NT2/D1 (cell line): ENCODE data around the gene NCAM2.
A peak's percentile ranks its signal among the peaks of the same experiment; 100 is the strongest.

Experiments
- DNase-seq: peaks from one replicate; pipeline ENCODE4 v3.0.0-alpha.2; 2011; ENCODE audit warnings: low read depth, low spot score
- H3K27me3 ChIP-seq: 2 replicates; pipeline ENCODE4 v1.6.0; 2011; ENCODE audit warnings: mild to moderate bottlenecking; ENCODE audit not compliant: insufficient read length, insufficient read depth
- H3K36me3 ChIP-seq: 2 replicates; pipeline ENCODE4 v1.6.1; 2011; ENCODE audit warnings: mild to moderate bottlenecking, low read length, mixed read lengths; ENCODE audit not compliant: insufficient read depth, insufficient read length
- H3K4me1 ChIP-seq: 2 replicates; pipeline ENCODE4 v1.5.1; 2011; ENCODE audit not compliant: insufficient read depth, insufficient read length
- H3K4me3 ChIP-seq: 2 replicates; pipeline ENCODE4 v1.5.1; 2011; ENCODE audit warnings: low read depth; ENCODE audit not compliant: insufficient read length
- H3K9ac ChIP-seq: 2 replicates; pipeline ENCODE4 v1.6.0; 2011; ENCODE audit warnings: low read depth; ENCODE audit not compliant: insufficient read length
- H3K9me3 ChIP-seq: 2 replicates; pipeline ENCODE4 v1.5.1; 2011; ENCODE audit warnings: mild to moderate bottlenecking, low read length; ENCODE audit not compliant: insufficient read depth
- SUZ12 ChIP-seq: IDR thresholded peaks from 2 replicates; pipeline ENCODE4 v1.6.1; 2011; ENCODE audit not compliant: insufficient read length, insufficient read depth; ENCODE audit errors: extremely low read depth
- YY1 ChIP-seq: IDR thresholded peaks from 2 replicates; pipeline ENCODE4 v1.6.1; 2011; ENCODE audit not compliant: insufficient read length, insufficient read depth
- ZNF274 ChIP-seq: IDR thresholded peaks from 2 replicates; pipeline ENCODE4 v1.6.1; 2011; ENCODE audit warnings: mild to moderate bottlenecking, low read depth, low read length

NCAM2 gene

DNA sequence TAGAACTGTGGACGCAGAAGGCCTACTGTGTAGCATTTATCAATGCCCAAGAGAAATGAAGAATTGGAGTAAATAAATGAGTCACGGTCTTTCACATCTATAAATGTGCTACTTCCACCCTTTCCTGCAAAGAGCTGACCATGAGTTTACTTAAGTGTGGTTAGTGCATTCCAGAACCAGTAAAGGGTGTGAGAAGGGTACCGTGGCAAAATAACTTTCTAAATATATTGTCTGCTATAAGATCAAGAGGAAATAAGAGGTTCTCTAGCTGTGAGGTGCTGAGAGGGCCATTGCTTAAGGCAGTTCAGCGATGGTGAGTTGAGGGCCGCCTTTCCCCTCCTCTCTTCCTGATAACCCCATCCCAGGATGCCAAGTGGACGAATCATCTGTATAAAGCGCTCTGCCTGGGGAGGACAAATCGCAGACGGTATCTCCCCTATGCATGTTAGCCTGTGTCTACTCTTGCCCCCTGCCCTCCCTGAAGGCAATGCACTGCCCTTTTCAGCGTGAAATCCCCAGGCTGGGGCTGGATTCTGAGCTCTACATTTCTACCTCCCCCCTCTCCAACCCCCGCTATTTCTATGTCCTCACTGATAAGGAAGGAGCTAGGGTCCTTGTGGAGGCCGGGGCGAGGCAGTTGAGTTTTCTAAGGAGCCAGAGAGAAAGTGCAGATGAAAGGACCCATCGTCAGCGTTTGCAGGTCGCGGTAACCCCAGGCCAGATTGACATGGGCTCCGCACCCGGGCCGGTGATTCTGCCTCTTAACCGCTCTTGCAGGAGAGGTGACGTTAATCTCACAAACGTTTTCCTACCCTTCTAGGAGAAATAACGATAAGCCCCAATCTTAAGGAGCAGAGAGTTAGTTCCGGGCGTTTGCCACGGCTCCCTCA lies 1.5 kb upstream of the NCAM2 start:
- Histone ChIP-seq H3K9me3 (no peaks in the 10 kb centered on the region), H3K9ac (peak overlapping the region; percentile 68), H3K27me3 (peaks cover 34% of the 10 kb centered on the region), H3K4me3 (peak overlapping the region; percentile 57), H3K4me1 (no peaks in the 10 kb centered on the region), H3K36me3 (no peaks in the 10 kb centered on the region)
- TF ChIP-seq YY1, result no peak
- TF ChIP-seq ZNF274, result no peak
- TF ChIP-seq SUZ12, result peak; percentile 44
- DNase-seq, result no peak

DNA sequence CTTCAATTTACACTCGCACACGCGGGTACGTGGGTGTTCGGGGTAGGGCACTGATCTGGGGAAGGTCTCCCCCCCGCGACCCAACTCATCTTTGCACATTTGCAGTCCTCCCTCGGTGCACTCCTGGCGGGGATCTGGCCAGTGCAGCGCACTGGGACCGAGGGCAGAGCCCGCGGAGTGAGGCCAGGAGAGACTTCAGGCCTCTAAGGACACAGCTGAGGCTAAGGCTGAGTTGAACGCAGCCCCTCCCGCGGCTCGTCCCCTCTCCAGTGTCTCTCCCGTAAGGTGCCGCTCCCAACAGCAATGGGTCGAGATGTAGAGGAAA lies 936 bp upstream of the NCAM2 start:
- no peaks in the 10 kb centered on the region for H3K36me3 ChIP-seq
- DNase-seq, result no peak
- peak overlapping the region; percentile 68 for H3K9ac ChIP-seq
- H3K9me3 ChIP-seq, result no peaks in the 10 kb centered on the region
- H3K4me3 ChIP-seq, result peak overlapping the region; percentile 57
- H3K27me3 ChIP-seq, result peaks cover 34% of the 10 kb centered on the region
- TF ChIP-seq ZNF274 (no peak), YY1 (no peak)
- no peaks in the 10 kb centered on the region for H3K4me1 ChIP-seq

DNA sequence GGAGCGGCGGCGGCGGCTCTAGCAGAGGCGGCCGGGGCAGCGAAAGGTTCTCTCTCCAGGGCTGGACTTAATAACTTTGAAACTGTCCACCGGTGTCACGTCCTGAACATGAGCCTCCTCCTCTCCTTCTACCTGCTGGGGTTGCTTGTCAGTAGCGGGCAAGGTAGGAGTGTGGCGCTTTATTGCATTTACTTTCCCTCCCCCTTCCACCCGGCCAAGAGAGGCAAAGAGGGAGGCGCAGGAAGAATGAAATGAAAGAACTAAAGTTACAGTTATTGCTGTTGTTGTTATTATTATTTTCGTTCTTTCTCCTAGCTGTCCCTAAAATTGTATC lies 214 bp downstream of the NCAM2 start:
- peak overlapping the region; percentile 65 for H3K4me3 ChIP-seq
- H3K9ac ChIP-seq, result peak overlapping the region; percentile 68

DNA sequence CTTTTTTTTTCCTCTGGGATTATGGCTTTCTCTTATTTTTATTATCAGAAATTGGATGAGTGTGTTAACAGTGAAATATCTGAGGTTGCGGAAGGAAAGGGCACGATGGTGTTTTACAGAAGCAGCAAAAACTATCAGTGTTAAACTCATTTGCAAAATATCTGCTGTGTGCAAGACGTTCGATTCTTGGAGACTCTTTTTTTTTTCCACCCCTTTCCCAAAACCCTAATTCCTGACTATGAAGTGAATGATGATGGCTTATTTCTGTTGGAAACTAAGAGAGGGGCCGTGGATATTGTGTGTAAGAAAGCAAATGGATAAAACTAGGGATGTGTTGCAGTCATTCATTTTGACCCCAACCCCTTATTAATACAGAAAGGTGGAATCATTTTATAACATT lies 677 bp downstream of the NCAM2 start:
- Histone ChIP-seq H3K36me3 (no peaks in the 10 kb centered on the region), H3K4me1 (no peaks in the 10 kb centered on the region), H3K9me3 (no peaks in the 10 kb centered on the region), H3K9ac (no peak overlapping the region), H3K4me3 (peak overlapping the region; percentile 65), H3K27me3 (peaks cover 34% of the 10 kb centered on the region)
- no peak for DNase-seq
- TF ChIP-seq SUZ12, result no peak
- TF ChIP-seq ZNF274, result no peak
- no peak for TF ChIP-seq YY1

More for the DNA sequence above, 214 bp downstream of the NCAM2 start:
- no peaks in the 10 kb centered on the region for H3K9me3 ChIP-seq
- TF ChIP-seq SUZ12 (no peak), ZNF274 (no peak), YY1 (no peak)
- no peaks in the 10 kb centered on the region for H3K36me3 ChIP-seq
- H3K27me3 ChIP-seq, result peaks cover 34% of the 10 kb centered on the region
- DNase-seq, result no peak
- no peaks in the 10 kb centered on the region for H3K4me1 ChIP-seq

DNA sequence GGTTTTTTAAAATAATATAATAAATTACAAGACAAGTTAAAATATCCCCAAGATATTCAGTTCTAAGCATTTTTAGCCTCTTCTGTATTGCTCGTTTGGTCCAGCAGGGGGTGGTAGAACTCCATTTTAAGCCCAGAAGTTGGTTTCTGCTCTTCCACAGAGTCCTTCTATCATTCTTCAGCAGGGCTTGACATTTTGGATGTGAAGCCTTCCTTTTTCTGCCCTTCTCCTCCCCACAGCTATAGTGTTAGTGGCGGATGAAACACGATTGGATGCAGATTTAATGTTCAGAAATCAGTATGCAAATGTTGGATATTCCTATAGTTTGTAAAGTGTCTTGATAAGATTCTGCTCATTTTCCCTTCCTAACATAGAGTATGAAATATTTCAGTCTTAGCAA lies 1.4 kb downstream of the NCAM2 start:
- H3K4me1 ChIP-seq, result no peaks in the 10 kb centered on the region
- H3K27me3 ChIP-seq, result peaks cover 34% of the 10 kb centered on the region
- no peak overlapping the region for H3K4me3 ChIP-seq
- DNase-seq, result no peak
- TF ChIP-seq YY1 (no peak), SUZ12 (no peak), ZNF274 (no peak)
- H3K36me3 ChIP-seq, result no peaks in the 10 kb centered on the region
- no peak overlapping the region for H3K9ac ChIP-seq
- no peaks in the 10 kb centered on the region for H3K9me3 ChIP-seq

DNA sequence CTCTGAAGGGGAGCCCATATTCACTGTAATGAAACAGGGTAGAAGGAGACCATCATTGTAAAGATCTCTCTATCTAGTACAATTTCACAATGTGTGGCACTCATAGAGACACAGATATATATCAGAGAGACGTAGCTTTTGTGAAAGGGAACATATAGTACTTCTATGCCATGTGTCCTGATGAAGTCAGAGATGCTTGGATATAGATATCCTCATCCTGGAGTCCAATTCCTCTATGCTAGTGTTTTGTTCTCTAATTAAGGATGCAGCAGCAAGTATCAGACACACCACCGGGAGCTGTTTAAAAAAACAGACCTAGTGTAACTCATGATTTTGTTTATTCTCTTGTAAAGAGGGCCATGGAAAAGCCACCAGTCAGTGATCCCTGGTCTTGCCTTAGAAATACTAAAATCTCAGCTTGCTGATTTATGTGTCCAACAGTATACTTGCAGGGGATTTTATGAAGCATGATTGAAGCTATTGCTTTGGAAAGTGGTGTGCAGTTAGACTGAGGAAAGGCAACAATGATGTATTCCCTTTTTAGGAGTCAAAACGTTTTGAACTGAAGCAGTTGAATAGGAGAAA lies 2.5 kb downstream of the NCAM2 start:
- no peak for DNase-seq
- Histone ChIP-seq H3K27me3 (peaks cover 34% of the 10 kb centered on the region), H3K9ac (no peak overlapping the region), H3K36me3 (no peaks in the 10 kb centered on the region), H3K4me1 (no peaks in the 10 kb centered on the region), H3K9me3 (no peaks in the 10 kb centered on the region), H3K4me3 (no peak overlapping the region)
- TF ChIP-seq YY1 (no peak), SUZ12 (no peak), ZNF274 (no peak)

DNA sequence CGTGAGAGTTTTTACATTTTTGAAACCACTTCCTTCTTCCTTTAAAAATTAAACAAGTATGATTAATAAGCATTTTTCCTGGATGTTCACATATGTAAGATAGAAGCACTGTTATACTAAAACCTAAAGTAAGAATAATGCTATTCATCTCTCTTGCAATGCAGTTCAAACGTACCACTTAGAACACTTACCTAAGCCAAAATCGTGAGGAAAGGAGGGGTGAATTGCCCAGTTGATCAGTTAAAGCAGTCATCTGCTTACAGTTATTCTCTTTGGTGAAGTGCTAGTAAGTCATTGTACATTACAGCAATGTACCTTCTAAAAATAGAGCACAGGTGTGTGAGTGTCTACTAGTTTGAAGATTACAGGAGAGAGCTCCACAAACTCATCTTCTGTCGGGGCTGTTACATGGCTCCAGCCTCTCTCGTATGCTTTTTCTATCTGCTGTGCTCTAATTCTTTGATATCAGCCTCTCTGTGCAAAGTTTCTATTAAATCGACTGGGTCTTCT lies 3.4 kb downstream of the NCAM2 start:
- TF ChIP-seq YY1, result no peak
- no peak for TF ChIP-seq SUZ12
- TF ChIP-seq ZNF274, result no peak
- H3K27me3 ChIP-seq, result peaks cover 25% of the 10 kb centered on the region
- H3K4me1 ChIP-seq, result no peaks in the 10 kb centered on the region
- H3K9me3 ChIP-seq, result no peaks in the 10 kb centered on the region
- no peak overlapping the region for H3K9ac ChIP-seq
- no peaks in the 10 kb centered on the region for H3K36me3 ChIP-seq
- H3K4me3 ChIP-seq, result no peak overlapping the region
- no peak for DNase-seq

DNA sequence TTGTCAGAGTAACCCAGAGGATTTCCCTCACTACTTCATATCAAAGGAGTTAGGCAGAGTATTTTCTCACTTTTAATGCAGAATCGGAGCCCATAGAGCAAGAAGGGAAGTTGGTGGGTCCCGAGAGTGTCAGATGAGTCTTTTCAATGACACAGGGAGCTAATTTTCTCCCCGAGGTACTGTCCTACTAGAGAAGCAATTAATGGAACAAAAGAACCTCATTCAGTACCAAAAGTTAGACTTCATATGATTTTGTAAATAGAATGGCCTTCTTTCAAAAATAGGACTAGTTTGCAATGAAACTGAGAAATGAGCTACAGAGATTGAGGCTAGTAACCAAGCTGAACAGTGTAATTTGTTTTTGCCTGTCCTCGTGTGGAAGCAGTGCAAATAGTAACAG lies 3.9 kb downstream of the NCAM2 start:
- Histone ChIP-seq H3K36me3 (no peaks in the 10 kb centered on the region), H3K9me3 (no peaks in the 10 kb centered on the region), H3K4me3 (no peak overlapping the region), H3K4me1 (no peaks in the 10 kb centered on the region), H3K9ac (no peak overlapping the region), H3K27me3 (peaks cover 20% of the 10 kb centered on the region)
- no peak for TF ChIP-seq ZNF274
- no peak for TF ChIP-seq SUZ12
- TF ChIP-seq YY1, result no peak
- DNase-seq, result no peak
